ENCODE data around the gene B3GALT6.

The B3GALT6 gene

DNA sequence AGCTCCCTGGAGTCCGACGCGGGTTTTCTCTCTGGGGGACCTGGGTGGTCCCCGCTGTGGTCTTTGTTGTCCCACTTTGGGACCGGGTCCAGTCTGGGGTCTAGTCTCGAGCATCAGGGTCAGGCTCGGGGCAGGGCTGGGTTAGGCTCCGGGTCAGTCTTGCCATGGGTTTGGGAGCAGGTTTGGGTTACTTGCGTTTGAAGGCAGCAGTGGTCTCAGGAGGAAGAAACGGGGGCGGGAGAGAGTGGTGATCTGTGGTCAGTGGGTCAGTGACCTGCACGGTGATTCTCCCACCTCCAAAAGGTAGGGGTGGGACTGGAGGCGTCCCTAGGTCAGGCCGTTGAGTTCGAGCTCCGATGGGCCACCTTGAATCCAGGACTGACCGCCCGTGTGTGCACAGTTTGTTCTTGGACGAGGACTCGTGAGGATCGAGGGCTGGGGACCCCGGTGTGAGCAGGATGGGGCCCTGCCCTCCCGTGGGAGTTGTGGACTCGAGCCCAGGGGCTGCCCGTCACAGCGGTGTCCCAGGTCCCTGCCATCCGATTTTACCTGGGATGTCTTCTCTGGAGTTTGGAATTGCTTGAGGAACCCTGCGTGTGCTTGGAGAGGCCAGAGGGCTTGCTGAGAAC lies 2.3 kb downstream of the B3GALT6 start:
- DNase-seq = no peak

DNA sequence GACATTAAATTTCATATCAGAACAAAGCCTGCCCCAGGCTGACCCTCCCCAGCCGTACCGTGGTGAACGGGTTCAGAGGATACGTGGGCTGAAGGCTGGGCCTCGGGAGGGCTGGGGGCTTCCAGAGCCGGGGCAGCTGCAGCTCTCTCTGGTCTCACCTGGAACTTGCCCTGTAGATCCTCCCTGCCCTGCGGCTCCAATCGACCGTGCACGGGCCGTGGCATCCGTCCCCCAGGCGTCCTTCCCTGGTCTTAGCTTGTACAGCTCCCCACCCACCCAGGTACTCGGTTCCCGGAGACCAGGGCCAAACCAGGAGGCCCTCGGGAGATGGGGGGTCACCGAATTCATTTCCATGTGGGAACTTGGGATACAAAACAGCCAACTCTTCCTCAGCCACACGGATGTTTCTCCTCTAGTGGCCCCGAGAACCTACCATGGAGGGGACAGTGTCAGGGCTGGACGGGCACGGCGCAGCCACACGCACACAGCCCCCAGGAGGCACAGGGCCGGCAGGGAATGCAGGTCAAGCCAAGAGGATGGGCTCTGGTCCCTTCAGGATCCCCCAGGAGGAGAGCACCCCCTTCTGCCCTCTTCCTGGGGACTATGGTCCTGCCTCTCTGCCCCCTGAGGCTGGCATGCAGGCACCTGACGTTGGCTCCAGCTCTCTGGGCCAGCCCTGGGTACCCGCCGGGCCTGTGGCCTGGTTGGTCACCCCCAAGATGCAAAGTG lies 3.1 kb downstream of the B3GALT6 start:
- DNase-seq = no peak

DNA sequence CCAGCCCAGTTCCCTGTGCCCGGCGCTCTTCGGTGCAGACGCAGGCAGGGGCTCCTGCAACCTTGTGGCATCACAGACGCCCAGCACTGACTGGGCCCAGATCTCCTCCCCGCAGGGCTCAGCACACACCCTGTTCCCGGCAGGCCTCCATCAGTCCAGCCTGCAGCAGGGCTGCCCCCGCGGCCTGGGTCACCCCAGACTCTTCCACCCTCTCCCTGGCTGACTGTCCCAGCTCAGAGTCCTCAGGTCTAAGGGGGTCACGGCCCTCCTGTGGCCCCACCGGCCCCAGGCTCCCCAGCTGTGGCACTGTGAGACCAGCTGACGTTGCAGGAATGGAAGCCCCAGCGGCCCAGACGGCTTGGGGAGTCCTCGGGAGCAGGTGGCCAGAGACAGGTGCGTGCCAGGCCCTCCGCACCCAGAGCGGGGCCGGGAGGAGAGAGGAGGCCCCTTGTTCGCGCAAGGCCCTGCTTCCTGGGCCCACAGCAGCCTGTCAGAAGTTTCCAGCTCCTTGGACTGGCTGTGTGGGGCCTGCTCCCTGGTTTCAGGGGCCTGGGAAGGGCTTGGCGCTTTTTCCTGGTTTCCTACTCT lies 4.2 kb downstream of the B3GALT6 start:
- DNase-seq = no peak

DNA sequence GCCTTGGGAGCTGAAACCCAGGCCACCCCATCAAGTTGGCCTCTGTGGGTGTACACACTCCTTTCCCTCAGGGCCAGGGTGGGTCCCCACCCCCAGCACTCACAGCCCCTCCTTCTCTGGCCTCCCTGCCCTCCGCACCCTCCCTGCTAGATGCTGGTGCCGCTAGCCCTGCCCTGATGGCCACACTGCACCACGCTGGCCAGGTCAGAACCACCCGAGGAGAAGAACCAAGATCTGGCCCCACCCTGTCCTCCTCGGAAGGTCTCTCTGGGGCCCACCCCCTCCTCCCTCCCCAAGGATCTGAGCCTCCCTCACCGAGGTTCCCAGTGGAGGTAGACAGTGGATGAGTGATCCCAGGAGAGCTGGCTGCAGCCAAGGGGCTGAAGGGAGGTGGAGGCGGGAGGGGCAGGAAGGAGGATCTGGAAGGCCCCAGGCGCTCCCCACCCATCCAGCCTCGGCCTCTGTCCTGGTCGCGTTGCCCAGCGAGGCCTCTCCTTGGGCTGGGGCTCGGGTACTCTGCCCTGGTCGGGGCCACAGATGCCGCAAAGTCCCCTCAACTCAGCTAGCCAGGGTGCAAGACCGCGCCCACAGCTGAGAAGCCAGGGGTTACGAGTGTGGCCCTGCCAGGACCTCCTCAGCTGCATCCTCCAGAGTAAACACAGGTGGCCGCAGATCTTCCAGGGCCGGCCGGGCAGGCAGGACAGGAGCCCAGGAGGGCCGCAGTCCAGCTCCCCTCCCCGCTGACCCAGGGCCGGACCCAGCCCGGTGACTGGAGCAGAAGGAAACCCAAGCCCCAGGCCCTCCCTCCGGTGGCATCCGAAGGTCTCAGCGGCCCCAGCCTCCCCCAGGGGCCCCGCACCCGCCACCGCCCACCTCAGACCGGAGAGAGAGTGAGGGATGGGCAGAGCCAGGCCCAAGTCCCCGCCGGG lies 5.2 kb downstream of the B3GALT6 start:
- no peak for DNase-seq

DNA sequence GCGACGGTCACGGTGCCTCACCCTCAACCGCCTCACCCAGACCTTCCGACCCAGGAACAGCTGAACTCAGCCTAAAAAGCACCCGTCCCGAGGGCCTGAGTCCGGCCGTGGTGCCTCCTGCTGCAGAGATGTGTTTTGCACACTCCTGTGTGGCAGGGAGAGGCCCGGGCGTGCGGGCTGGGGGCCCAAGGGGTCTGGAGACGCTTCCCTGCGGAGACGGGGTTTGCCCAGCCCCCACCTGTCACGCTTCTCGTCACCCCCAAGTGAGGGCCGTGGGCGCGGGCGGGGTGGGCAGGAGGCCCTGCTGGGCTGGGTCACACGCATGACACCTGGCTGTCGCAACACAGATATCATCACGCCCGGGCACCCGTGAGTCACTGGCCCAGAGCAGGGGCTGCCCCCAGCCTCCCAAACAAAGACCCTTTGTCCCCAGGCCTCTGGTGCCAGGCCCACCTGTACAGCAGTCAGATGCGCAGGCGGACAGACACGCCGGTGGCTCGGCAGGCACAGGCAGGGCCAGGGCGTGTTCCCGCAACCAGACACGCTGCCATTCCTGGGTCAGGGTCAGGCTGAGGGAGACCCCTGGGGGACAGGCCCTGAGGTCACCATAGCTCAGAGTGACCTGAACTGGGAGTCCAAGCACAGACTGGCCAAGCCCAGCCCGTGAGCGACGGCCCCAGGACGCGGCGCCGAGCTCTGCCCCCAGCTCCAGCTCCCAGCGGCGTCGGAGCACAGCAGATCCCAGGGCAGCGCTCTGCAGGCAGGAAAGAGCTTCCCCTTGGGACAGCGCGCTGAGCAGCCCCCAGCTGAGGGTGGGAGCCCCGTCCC lies 6.1 kb downstream of the B3GALT6 start:
- no peak for DNase-seq

DNA sequence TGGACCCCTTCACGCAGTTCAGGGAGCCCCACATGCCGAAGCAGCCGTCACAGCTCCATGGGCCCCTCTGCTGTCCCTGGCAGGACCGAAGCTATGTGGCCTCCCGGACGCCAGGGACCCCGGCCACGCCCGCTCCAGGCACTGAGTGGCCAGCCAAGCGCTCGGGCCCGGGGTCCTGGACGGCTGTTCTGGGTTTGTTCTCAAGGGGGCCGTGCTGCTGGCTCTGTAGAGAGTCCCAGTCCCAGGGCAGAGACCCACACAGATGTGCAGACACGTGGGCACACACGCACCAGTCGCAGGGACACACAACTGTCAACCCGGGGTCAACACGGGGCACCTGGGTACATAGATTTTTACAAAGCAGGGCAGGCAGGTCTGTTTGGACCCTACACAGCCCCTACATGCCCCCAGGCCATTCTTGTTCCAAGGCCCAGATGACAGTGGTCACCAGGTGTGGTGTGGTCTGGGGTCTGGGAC lies 6.7 kb downstream of the B3GALT6 start:
- no peak for DNase-seq

DNA sequence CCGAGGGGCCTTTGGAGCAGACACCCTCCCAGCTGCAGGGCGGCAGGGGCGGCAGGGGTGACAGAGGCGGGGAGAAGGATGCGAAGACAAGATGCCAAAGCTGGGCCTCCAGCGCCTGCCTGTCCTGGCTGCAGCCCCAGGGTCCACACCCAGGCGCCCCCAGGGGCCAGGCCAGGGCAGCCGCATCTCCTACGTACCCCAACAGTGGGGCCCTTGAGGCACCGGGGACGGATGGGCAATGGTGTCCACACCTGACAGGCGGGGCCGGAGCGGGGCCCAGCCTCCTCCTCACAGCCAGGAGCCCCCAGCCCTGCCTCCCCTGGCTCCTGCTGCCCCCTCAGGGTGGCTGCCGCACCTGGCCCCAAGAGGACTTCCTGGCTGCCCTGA lies 7.2 kb downstream of the B3GALT6 start:
- no peak for DNase-seq

DNA sequence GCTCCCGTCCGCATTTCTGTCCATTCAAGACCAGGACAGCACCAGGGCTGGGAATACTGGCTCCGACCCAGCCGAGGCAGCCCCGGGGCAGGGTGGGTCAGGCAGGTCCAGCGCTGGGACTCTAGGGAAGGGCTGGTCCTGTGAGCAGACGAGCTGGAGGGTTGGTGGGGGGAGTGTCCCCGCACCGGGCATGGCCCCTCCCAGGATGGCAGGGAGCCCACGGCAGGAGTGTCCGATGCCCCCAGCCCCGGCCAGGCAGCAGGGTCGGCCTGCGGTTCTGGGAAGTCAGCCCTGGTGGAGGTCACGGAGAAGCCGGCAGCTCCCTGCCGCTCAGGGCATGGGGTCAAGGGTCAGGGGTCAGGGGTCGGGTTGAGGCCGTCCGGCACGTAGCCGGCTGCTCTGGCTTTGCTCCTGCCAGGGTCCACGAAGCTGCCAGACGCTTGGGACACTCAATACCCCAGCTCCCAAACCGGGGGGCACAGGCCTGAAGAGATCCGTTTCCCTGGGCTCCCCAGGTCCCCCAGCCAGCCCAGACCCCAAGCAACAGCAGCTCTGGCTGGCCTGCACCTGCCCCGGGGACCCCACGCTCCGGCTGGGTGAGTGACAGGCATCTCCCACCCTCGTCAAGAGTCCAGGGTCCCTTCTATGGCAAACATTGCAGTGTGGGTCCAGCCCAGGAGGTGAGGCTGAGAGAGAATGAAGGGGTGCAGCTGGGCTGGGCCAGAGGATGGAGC lies 7.7 kb downstream of the B3GALT6 start:
- DNase-seq = no peak

DNA sequence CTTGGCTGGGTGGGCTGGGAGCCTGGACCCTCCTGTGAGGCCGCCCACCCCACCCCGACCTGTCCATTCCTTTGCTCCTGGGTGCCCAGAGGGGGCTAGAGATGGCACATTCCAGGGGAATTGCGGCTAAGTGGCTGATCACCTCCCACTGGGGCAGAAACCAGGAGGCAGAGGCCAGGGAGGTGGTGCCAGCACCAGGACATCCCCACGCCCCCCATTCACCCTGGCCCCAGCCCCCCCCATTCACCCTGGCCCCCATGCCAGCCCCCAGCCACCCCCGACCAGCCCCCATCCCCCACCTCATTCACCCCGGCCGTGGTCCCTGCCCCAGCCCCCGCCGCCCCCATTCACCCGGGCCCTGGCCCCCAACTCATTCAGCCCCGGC lies 8.3 kb downstream of the B3GALT6 start:
- no peak for DNase-seq

DNA sequence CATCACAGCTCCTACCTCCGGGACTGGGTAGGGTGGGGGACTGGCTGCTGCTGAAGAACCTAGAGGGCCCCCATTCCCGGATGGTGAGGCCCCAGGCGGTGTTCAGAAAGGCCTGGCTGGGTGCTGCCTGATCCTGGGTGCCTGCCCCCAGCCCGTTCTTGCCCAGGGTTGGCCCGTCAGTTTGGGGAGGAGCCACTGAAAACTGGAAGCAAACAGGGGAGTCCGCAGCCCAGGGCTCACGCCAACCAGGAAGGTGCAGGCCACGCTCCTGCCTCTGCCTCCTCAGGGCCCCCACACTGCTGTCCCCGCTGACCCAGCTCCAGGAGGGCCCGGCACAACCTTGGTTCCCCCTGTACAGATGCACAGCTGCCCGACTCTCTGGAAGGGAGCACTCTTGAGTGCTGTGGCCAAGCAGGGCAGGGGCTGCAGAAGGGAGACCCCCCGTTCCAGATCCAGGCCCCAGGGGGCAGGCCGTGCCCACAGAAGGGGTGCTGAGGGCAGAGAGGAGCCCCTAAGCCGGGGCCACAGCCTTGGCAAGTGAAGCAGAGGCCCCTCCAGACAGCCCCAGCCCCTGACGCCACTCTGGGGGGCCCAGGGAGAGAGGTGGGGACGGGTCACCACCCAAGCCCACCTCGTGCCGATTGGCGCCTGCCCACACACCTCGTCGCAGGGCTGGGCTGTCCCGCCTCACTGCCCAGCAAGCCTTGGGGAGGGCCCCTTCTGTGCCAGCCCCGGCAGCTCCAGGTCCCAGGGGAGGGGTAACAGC lies 9.0 kb downstream of the B3GALT6 start:
- no peak for DNase-seq

DNA sequence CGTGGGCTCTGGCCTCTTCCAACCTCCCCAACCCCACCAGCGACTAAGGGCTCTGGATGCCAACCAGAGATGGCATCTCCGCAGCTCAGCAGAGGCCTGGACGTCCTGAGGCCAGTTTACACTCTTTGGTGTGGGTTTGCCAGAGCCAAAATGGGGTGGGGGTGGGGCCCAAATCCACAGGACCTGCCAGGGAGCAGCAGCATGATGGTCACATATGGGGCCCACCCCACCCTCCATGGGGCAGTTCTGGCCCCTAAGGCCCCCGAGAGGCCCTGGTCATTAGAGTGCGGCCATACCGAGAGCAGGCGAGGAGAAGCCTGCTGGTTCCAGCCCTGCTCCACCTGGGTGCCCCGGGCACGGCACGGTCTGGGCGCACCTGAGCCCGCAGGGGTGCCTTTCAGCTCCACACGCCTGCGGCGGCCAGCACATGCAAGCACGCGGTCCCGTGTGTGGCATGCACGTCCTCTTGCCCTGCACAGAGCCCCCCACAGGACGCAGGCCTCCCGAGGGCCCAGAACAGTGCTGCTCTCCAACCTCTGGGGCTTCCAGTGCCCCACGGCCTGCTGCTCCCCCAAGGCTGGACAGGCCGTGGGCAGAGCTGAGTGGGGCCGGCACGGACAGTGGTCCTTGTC lies 9.7 kb downstream of the B3GALT6 start:
- no peak for DNase-seq

DNA sequence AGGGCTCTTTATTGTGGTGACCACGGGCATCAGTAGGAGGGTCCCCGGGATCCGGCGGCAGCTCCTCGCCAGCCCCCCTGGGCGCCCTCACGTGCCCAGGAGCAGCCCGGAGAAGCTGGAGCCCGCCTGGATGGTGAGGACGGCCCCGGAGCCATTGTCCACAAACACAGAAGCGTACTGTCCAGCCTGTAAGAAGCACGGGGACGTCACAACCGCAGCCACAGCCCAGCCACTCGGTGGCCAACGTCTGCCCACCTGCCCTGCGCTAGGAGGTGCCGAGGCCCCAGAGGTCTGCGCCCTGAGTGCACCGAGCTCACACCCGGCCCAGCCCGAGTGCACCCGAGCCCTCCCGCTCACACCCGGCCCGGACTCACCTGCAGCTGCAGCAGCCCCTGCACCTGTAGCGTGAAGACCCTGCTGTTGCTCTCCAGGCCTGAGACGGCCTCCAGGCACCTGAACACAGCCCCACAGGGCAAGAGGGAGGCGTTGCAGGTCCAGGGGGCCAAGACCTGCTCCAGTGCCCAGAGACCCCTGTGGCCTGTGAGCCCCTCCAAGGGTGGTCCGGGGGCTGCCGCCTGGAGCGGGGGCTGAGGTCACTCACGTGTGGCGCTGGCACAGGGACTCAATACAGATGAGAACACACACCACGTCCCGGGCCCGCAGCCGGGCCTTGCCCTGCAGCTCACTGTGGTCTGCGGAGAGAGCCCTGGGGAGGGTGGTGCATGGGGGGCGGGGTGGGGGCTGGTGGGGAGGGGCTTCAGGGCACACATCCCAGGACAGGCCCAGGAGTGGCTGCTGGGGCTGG lies 10.6 kb downstream of the B3GALT6 start:
- no peak for DNase-seq

DNA sequence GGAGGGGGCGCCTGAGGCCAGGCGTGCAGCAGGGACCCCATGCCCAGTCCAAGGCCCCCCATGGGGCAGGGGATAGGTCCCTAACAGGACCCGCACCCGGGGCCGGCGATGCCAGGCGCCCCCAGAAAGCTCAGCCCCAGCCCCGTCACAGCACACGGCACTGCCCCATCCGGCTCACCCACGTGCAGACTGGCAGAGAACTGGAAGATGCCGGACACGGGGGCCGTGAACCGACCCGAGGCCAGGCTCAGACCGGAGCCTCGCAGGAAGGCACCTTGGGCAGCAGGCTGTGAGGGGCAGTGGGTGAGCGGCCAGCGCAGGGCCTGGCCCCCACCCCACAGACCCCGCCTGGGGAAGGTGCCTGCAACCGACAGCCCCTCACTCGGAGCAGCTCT lies 11.2 kb downstream of the B3GALT6 start:
- no peak for DNase-seq

DNA sequence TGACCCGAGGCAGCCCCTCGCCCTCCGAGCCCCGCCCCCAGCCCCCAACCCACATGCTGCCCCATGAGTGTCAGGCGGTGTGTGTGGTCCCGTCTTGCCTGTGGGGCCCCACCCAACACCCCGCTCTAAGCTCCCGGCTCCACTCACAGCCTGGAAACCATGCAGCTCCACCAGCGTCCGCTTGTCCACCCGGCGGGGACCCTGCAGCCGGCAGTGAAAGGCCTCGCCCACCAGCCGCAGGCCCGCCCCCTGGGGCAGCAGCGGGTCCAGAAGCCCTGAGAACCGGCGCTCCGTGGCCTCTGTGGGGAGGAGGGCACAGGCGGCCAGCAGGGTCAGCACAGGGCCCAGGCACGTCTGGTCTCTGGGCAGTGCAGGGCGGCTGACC lies 11.8 kb downstream of the B3GALT6 start:
- DNase-seq = no peak

DNA sequence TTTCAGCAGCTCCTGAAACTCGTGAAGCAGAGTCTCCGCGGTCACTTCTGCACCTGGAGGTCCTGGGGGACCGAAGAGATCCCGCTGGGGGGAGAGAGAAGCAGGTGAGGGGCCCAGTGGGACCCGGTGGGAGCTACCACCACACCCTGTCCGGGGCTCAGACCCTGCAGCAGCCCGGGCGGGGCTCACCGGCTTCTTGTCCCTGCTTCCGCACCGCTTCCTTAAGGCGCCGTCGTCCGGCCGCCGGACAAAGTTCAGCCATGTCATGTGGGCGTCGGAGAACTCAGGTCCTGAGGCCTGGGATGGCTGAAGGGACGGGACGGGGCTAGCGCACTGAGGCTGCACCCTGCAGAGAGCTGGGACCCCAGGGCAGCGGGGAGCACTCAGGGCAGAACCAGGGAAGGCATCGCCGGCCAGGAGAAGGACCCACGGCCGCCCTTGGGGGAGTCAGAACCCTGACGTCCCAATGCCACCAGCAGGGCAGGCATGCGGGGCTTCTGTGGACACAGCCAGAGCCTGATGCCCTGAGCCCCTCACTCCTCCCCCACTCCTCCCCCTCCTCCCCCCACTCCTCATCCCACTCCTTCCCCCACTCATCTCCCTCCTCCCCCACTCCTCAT lies 12.3 kb downstream of the B3GALT6 start:
- no peak for DNase-seq

DNA sequence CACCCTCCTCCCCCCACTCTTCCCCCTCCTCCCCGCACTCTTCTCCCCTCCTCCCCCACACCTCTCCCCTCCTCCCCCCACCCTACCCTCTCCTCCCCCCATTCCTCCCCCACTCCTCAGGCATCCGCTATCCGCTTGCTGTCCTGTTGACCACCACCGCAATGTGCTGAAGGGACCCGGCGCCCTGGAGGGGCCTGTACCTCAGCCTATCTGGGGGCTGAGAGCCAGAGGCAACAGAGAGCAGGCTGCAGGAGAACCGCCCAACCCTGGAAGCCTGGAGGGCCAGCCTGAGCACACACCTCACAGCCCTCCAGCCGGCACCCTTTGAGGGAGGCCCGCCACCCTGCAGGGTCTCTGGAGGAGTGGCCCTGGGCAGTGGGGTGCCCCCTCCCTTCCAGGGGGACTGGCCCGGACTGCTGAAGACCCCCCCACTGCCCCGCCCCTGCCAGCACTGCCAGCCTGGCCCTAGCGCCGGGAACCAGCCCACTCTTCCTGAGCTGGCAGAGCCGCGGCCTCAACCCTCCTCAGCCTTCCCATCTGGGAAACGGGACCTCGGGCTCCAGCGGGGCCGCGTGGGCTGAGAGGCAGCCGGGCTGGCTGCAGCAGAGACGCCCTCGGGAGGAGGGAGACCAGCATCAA lies 13.3 kb downstream of the B3GALT6 start:
- no peak for DNase-seq

DNA sequence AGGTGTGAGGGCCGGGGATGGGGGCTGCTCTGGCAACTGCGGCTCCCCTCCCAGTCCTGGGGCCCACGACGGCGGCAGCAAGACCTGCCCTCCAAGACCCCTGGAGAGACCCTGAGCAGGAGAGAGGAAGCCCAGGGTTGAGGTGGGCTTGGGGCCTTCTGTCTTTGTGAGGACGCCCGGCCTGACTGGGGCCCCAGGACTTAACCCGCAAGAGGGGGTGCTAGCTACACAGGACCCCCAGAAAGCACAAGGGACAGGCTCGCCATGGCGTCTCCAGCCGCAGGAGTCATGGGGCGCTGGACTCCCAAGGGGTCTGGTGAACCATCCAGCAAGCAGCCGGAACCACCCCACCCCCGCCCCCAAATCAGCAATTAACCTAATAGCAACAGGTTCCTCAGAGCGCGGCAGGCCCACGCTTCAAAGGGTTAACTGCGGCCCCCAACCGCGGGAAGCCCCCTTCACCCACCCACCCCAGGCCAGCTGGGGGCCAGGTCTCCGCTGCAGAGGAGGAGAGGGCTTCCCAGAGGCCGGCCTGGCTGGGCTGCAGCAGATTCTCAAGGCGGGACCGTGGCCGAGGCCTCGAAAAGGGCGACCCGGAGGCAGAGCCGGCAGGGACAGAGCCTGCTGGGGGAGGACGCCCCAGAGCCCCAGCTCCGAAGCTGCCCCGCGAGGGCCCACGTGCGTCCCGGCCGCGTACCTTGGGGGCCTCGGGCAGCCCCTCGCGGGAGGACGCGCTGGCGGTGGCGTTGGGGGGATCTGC lies 14.0 kb downstream of the B3GALT6 start:
- DNase-seq = no peak

All from COR-L47 (cell line).